Measurements from ENCODE around the gene ADAMTS19. TPM values are rescaled to one million over a fixed set of nuclear protein-coding genes. Genes with fewer than 3 reads are reported as not detected.

Gene ADAMTS19
- total and polyA plus RNA-seq, 2 of the 8 experiments (the other 6 are each of a cell fraction or from before 2014, with no cell fraction given) = 17.3 to 28.8 TPM

GRCh38 chr5:129481161-129481560, 21.1 kb downstream of the ADAMTS19 start (continued):
- TF ChIP-seq NRF1 (IDR thresholded peaks at IDR 0.05; ENCODE audit: low read depth, low read length) (no peak), EGR1 (IDR thresholded peaks at IDR 0.05; ENCODE audit: borderline replicate concordance, low read depth, low read length) (no peak), ASH2L (IDR thresholded peaks at IDR 0.05; ENCODE audit: low read length) (no peak), KDM4A (IDR thresholded peaks at IDR 0.05; ENCODE audit: low read depth, low read length, severe bottlenecking) (no peak), SIN3A (conservative IDR thresholded peaks at IDR 0.05 in 1 of 2, IDR thresholded peaks at IDR 0.05 in 1 of 2; ENCODE audit: low read depth in 1 of 2, low read length in 2 of 2) (no peak), CBX5 (IDR thresholded peaks at IDR 0.05; ENCODE audit: low read depth, low read length) (no peak)
- TF ChIP-seq, protein P1, sequence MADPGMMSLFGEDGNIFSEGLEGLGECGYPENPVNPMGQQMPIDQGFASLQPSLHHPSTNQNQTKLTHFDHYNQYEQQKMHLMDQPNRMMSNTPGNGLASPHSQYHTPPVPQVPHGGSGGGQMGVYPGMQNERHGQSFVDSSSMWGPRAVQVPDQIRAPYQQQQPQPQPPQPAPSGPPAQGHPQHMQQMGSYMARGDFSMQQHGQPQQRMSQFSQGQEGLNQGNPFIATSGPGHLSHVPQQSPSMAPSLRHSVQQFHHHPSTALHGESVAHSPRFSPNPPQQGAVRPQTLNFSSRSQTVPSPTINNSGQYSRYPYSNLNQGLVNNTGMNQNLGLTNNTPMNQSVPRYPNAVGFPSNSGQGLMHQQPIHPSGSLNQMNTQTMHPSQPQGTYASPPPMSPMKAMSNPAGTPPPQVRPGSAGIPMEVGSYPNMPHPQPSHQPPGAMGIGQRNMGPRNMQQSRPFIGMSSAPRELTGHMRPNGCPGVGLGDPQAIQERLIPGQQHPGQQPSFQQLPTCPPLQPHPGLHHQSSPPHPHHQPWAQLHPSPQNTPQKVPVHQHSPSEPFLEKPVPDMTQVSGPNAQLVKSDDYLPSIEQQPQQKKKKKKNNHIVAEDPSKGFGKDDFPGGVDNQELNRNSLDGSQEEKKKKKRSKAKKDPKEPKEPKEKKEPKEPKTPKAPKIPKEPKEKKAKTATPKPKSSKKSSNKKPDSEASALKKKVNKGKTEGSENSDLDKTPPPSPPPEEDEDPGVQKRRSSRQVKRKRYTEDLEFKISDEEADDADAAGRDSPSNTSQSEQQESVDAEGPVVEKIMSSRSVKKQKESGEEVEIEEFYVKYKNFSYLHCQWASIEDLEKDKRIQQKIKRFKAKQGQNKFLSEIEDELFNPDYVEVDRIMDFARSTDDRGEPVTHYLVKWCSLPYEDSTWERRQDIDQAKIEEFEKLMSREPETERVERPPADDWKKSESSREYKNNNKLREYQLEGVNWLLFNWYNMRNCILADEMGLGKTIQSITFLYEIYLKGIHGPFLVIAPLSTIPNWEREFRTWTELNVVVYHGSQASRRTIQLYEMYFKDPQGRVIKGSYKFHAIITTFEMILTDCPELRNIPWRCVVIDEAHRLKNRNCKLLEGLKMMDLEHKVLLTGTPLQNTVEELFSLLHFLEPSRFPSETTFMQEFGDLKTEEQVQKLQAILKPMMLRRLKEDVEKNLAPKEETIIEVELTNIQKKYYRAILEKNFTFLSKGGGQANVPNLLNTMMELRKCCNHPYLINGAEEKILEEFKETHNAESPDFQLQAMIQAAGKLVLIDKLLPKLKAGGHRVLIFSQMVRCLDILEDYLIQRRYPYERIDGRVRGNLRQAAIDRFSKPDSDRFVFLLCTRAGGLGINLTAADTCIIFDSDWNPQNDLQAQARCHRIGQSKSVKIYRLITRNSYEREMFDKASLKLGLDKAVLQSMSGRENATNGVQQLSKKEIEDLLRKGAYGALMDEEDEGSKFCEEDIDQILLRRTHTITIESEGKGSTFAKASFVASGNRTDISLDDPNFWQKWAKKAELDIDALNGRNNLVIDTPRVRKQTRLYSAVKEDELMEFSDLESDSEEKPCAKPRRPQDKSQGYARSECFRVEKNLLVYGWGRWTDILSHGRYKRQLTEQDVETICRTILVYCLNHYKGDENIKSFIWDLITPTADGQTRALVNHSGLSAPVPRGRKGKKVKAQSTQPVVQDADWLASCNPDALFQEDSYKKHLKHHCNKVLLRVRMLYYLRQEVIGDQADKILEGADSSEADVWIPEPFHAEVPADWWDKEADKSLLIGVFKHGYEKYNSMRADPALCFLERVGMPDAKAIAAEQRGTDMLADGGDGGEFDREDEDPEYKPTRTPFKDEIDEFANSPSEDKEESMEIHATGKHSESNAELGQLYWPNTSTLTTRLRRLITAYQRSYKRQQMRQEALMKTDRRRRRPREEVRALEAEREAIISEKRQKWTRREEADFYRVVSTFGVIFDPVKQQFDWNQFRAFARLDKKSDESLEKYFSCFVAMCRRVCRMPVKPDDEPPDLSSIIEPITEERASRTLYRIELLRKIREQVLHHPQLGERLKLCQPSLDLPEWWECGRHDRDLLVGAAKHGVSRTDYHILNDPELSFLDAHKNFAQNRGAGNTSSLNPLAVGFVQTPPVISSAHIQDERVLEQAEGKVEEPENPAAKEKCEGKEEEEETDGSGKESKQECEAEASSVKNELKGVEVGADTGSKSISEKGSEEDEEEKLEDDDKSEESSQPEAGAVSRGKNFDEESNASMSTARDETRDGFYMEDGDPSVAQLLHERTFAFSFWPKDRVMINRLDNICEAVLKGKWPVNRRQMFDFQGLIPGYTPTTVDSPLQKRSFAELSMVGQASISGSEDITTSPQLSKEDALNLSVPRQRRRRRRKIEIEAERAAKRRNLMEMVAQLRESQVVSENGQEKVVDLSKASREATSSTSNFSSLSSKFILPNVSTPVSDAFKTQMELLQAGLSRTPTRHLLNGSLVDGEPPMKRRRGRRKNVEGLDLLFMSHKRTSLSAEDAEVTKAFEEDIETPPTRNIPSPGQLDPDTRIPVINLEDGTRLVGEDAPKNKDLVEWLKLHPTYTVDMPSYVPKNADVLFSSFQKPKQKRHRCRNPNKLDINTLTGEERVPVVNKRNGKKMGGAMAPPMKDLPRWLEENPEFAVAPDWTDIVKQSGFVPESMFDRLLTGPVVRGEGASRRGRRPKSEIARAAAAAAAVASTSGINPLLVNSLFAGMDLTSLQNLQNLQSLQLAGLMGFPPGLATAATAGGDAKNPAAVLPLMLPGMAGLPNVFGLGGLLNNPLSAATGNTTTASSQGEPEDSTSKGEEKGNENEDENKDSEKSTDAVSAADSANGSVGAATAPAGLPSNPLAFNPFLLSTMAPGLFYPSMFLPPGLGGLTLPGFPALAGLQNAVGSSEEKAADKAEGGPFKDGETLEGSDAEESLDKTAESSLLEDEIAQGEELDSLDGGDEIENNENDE (IDR thresholded peaks at IDR 0.05; ENCODE audit: insufficient replicate concordance, low read length) = no peak
